ENCODE results near the gene ASCC1. TPM values are rescaled to one million over a fixed set of nuclear protein-coding genes. Genes with fewer than 3 reads are reported as not detected.

Gene ASCC1
- total and polyA plus RNA-seq, 2 of the 4 experiments (the other 2 are of a cell fraction), result 15.9 to 21.0 TPM

DNA sequence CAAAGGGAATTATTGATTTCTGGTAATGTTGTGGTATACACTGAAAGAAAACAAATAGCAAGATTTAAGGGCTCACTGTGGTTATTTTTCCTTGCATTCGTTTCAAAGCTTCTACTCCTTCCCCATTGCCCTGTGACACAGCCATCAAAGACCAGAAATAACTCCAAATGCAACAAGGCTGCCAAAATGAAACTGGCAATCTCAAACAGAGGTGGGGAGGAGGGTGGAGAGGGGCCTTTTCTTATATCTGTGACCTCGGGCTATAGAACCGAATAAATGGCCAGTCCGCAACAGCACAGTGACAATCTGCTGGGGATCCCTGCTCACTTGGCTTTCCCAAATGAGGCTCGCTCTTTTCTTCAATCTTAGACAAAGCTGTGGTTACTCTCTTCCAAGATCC, 110.4 kb downstream of the ASCC1 start:
- H2AFZ ChIP-seq (replicated peaks; ENCODE audit: low read length, poor library complexity), result no peak overlapping the region
- dilution Hi-C loops (cut with HindIII; ENCODE audit: low sequenced_read_pairs, unreplicated experiment) (no loop called here), in situ Hi-C loops (cut with MboI; ENCODE audit: low sequenced_read_pairs) (no loop called here), intact Hi-C loops (cut with micrococcal nuclease) (loop anchor here (5.0 kb wide), 1 partner anchor 67 kb away; no protein-coding TSS in a partner anchor)
- H3K18ac ChIP-seq (ENCODE audit: low read depth, low read length), result no peak overlapping the region
- no peaks in the 10 kb centered on the region for H3K27me3 ChIP-seq (ENCODE audit: control insufficient read depth, insufficient read depth, low read length)
- H4K8ac ChIP-seq (ENCODE audit: low read depth in 2 of 2, low read length in 2 of 2), result no peak overlapping the region
- no peak overlapping the region for H2BK20ac ChIP-seq (ENCODE audit: low read depth, low read length)
- no peak for ATAC-seq (ENCODE audit: low read depth)
- H3K27ac ChIP-seq (ENCODE audit: insufficient read depth, low read length), result no peak overlapping the region
- no peak overlapping the region for H2BK5ac ChIP-seq (ENCODE audit: low read depth, low read length, poor library complexity, severe bottlenecking)
- no peaks in the 10 kb centered on the region; the same call in 1 of the 2 replicates for H3K9me1 ChIP-seq (ENCODE audit: insufficient read depth, low read length)
- no peaks in the 10 kb centered on the region for H3K79me1 ChIP-seq (ENCODE audit: low read depth in 1 of 2, low read length in 2 of 2)
- DNase-seq, result no peak
- no peak overlapping the region for H3K23ac ChIP-seq (ENCODE audit: low read depth, low read length)
- H4K91ac ChIP-seq (ENCODE audit: insufficient read depth, low read depth, low read length), result no peak overlapping the region
- ChIA-PET POLR2A (ENCODE audit: unreplicated experiment) (no interaction called here), CTCF (no interaction called here)
- H3K36me3 ChIP-seq (ENCODE audit: control insufficient read depth, insufficient read depth, low read length), result peaks cover 4% of the 10 kb centered on the region; the same call in 1 of the 2 replicates
- H3K4me1 ChIP-seq (ENCODE audit: control insufficient read depth, insufficient read depth, low read length), result peaks cover 2% of the 10 kb centered on the region; the same call in 1 of the 2 replicates
- H4K5ac ChIP-seq (ENCODE audit: low read depth, low read length), result no peak overlapping the region
- TF ChIP-seq CEBPB (IDR thresholded peaks at IDR 0.05; ENCODE audit: low read depth, low read length), result no peak
- no peak for TF ChIP-seq USF2 (IDR thresholded peaks at IDR 0.05; ENCODE audit: low read depth, low read length)
- TF ChIP-seq BHLHE40 (IDR thresholded peaks at IDR 0.05; ENCODE audit: low read depth, low read length), result no peak
- TF ChIP-seq RAD21 (IDR thresholded peaks at IDR 0.05; ENCODE audit: low read length), result no peak
- TF ChIP-seq RCOR1 (IDR thresholded peaks at IDR 0.05; ENCODE audit: insufficient replicate concordance, low read length), result no peak
- no peak for TF ChIP-seq CHD1 (IDR thresholded peaks at IDR 0.05; ENCODE audit: low read depth, low read length)
- no peak for TF ChIP-seq CTCF (conservative IDR thresholded peaks at IDR 0.05; ENCODE audit: low read depth, low read length)
- TF ChIP-seq MAFK (IDR thresholded peaks at IDR 0.05; ENCODE audit: low read depth, low read length), result no peak
- TF ChIP-seq MAZ (IDR thresholded peaks at IDR 0.05; ENCODE audit: borderline replicate concordance, low read depth, low read length), result no peak
- H4K20me1 ChIP-seq (ENCODE audit: insufficient read depth, low read length), result no peaks in the 10 kb centered on the region
- H2BK15ac ChIP-seq (ENCODE audit: low read depth, low read length), result no peak overlapping the region
- no peaks in the 10 kb centered on the region for H3K9me3 ChIP-seq (ENCODE audit: control insufficient read depth, insufficient read depth, low read length)
- WGBS, 2 experiments (ENCODE audit: extremely low coverage in 2 of 2, insufficient read length in 1 of 2), result no CpG with 5 or more reads among the region's 5 CpGs
- H3K9ac ChIP-seq (ENCODE audit: low read depth, low read length), result no peak overlapping the region
- H3K4me2 ChIP-seq (ENCODE audit: low read depth, low read length), result no peak overlapping the region
- H3K4ac ChIP-seq (ENCODE audit: low read depth, low read length), result no peak overlapping the region
- H3K56ac ChIP-seq (ENCODE audit: extremely low read depth, insufficient read depth, low read length), result no peak overlapping the region
- no peak overlapping the region for H2AK5ac ChIP-seq (ENCODE audit: low read depth, low read length)
- no peak overlapping the region for H3K4me3 ChIP-seq (ENCODE audit: insufficient read depth, low read depth, low read length)
- H2AK9ac ChIP-seq (replicated peaks; ENCODE audit: low read depth, low read length, poor library complexity), result no peak overlapping the region
- H3K14ac ChIP-seq (replicated peaks; ENCODE audit: low read depth, low read length), result no peak overlapping the region
- no peak overlapping the region for H2BK120ac ChIP-seq (ENCODE audit: low read depth, low read length)
- no TSS peak for BruUV-seq (replicated peaks)

All from IMR-90 (cell line).